ENCODE data around the gene NOL11.

NOL11 gene

GRCh38 chr17:67717624-67718324 is at the start of gene NOL11:
Gene NOL11 (plus strand): TSS chr17:67717936. CDS start chr17:67717948, 12 bp downstream.
- no peaks in the 10 kb centered on the region for H3K27me3 Mint-ChIP-seq (ENCODE audit: low read depth)
- H3K27ac Mint-ChIP-seq = peak within 1 kb of the TSS; percentile 97 to 100 (median 99)
- peaks cover 19% of the 10 kb centered on the region for H3K36me3 Mint-ChIP-seq (ENCODE audit: low read depth)
- peak; percentile 87 to 96 (median 90) for TF ChIP-seq CTCF (IDR thresholded peaks at IDR 0.05; ENCODE audit: unreplicated experiment in 3 of 3)
- H3K4me3 Mint-ChIP-seq = peak within 1 kb of the TSS; percentile 98 to 99 (median 98)
- H3K4me1 Mint-ChIP-seq = peaks cover 19% of the 10 kb centered on the region
- no peaks in the 10 kb centered on the region for H3K9me3 Mint-ChIP-seq

- Mint-ChIP-seq H3K4me1 (no peaks in the 10 kb centered on the region), H3K36me3 (ENCODE audit: low read depth) (peaks cover under 1% of the 10 kb centered on the region), H3K27me3 (ENCODE audit: low read depth) (peaks cover 4% of the 10 kb centered on the region), H3K4me3 (no peak overlapping the region), H3K27ac (peak overlapping the region in 1 of 3 experiments; percentile 38), H3K9me3 (no peaks in the 10 kb centered on the region)
- TF ChIP-seq CTCF (IDR thresholded peaks at IDR 0.05; ENCODE audit: unreplicated experiment in 3 of 3) = no peak
Observed at GRCh38 chr17:67671493-67671892, 46.2 kb upstream of the NOL11 start.

GRCh38 chr17:67672592-67673335 is 45.0 kb upstream of the NOL11 start:
- no peak for TF ChIP-seq CTCF (IDR thresholded peaks at IDR 0.05; ENCODE audit: unreplicated experiment in 3 of 3)

GRCh38 chr17:67675481-67675880 is 42.3 kb upstream of the NOL11 start:
- no peak for TF ChIP-seq CTCF (IDR thresholded peaks at IDR 0.05; ENCODE audit: unreplicated experiment in 3 of 3)
- H3K4me1 Mint-ChIP-seq = no peaks in the 10 kb centered on the region
- H3K4me3 Mint-ChIP-seq = no peak overlapping the region
- H3K9me3 Mint-ChIP-seq = no peaks in the 10 kb centered on the region
- H3K36me3 Mint-ChIP-seq (ENCODE audit: low read depth) = peaks cover 5% of the 10 kb centered on the region
- H3K27ac Mint-ChIP-seq = no peak overlapping the region
- no peaks in the 10 kb centered on the region for H3K27me3 Mint-ChIP-seq (ENCODE audit: low read depth)

More at GRCh38 chr17:67672592-67673335, 45.0 kb upstream of the NOL11 start:
- Mint-ChIP-seq H3K4me1 (no peaks in the 10 kb centered on the region), H3K27me3 (ENCODE audit: low read depth) (peaks cover 4% of the 10 kb centered on the region), H3K9me3 (no peaks in the 10 kb centered on the region), H3K27ac (peak overlapping the region in 1 of 3 experiments; percentile 13), H3K4me3 (no peak overlapping the region), H3K36me3 (ENCODE audit: low read depth) (peaks cover 5% of the 10 kb centered on the region)

- no peaks in the 10 kb centered on the region for H3K4me1 Mint-ChIP-seq
- peaks cover 5% of the 10 kb centered on the region for H3K36me3 Mint-ChIP-seq (ENCODE audit: low read depth)
- H3K27ac Mint-ChIP-seq = no peak overlapping the region
- H3K9me3 Mint-ChIP-seq = no peaks in the 10 kb centered on the region
- H3K27me3 Mint-ChIP-seq (ENCODE audit: low read depth) = no peaks in the 10 kb centered on the region
- H3K4me3 Mint-ChIP-seq = no peak overlapping the region
- TF ChIP-seq CTCF (IDR thresholded peaks at IDR 0.05; ENCODE audit: unreplicated experiment in 3 of 3) = no peak
Observed at GRCh38 chr17:67676305-67676704, 41.4 kb upstream of the NOL11 start.

All from nephron (organoid).